Measurements from ENCODE around the gene PAX5. TPM values are rescaled to one million over a fixed set of nuclear protein-coding genes. Genes with fewer than 3 reads are reported as not detected.

Gene PAX5
- total RNA-seq, 1 donor from 2014 or later: 1.3 TPM

- Mint-ChIP-seq H3K9me3 (ENCODE audit: unreplicated experiment) (no peaks in the 10 kb centered on the region), H3K27ac (ENCODE audit: unreplicated experiment) (no peak overlapping the region), H3K36me3 (ENCODE audit: low read depth, unreplicated experiment) (no peaks in the 10 kb centered on the region), H3K4me1 (ENCODE audit: unreplicated experiment) (peaks cover 3% of the 10 kb centered on the region), H3K27me3 (ENCODE audit: unreplicated experiment) (peaks cover 14% of the 10 kb centered on the region), H3K4me3 (ENCODE audit: unreplicated experiment) (no peak overlapping the region)
- TF ChIP-seq CTCF (IDR thresholded peaks at IDR 0.05; ENCODE audit: unreplicated experiment): no peak
- DNase-seq (ENCODE audit: low spot score): no peak
These were observed 32.0 kb downstream of the PAX5 start for GRCh38 chr9:37002036-37002412.

- H3K4me3 Mint-ChIP-seq (ENCODE audit: unreplicated experiment): no peak overlapping the region
- peaks cover 3% of the 10 kb centered on the region for H3K4me1 Mint-ChIP-seq (ENCODE audit: unreplicated experiment)
- H3K9me3 Mint-ChIP-seq (ENCODE audit: unreplicated experiment): no peaks in the 10 kb centered on the region
- no peak overlapping the region for H3K27ac Mint-ChIP-seq (ENCODE audit: unreplicated experiment)
- H3K27me3 Mint-ChIP-seq (ENCODE audit: unreplicated experiment): peaks cover 15% of the 10 kb centered on the region
- no peak for DNase-seq (ENCODE audit: low spot score)
- H3K36me3 Mint-ChIP-seq (ENCODE audit: low read depth, unreplicated experiment): no peaks in the 10 kb centered on the region
- TF ChIP-seq CTCF (IDR thresholded peaks at IDR 0.05; ENCODE audit: unreplicated experiment): no peak
These were observed 32.6 kb downstream of the PAX5 start for GRCh38 chr9:37001459-37001858.

GRCh38 chr9:36999728-37000333 is 34.2 kb downstream of the PAX5 start:
- no peak overlapping the region for H3K27ac Mint-ChIP-seq (ENCODE audit: unreplicated experiment)
- no peak overlapping the region for H3K4me3 Mint-ChIP-seq (ENCODE audit: unreplicated experiment)
- H3K9me3 Mint-ChIP-seq (ENCODE audit: unreplicated experiment): no peaks in the 10 kb centered on the region
- TF ChIP-seq CTCF (IDR thresholded peaks at IDR 0.05; ENCODE audit: unreplicated experiment): no peak
- H3K4me1 Mint-ChIP-seq (ENCODE audit: unreplicated experiment): peaks cover 5% of the 10 kb centered on the region
- H3K36me3 Mint-ChIP-seq (ENCODE audit: low read depth, unreplicated experiment): no peaks in the 10 kb centered on the region
- H3K27me3 Mint-ChIP-seq (ENCODE audit: unreplicated experiment): peaks cover 17% of the 10 kb centered on the region
- no peak for DNase-seq (ENCODE audit: low spot score)

- no peak overlapping the region for H3K27ac Mint-ChIP-seq (ENCODE audit: unreplicated experiment)
- H3K4me1 Mint-ChIP-seq (ENCODE audit: unreplicated experiment): peaks cover 2% of the 10 kb centered on the region
These were observed 36.7 kb downstream of the PAX5 start for GRCh38 chr9:36997414-36997813.

More at GRCh38 chr9:36997414-36997813, 36.7 kb downstream of the PAX5 start:
- TF ChIP-seq CTCF (IDR thresholded peaks at IDR 0.05; ENCODE audit: unreplicated experiment): no peak
- Mint-ChIP-seq H3K36me3 (ENCODE audit: low read depth, unreplicated experiment) (no peaks in the 10 kb centered on the region), H3K27me3 (ENCODE audit: unreplicated experiment) (peaks cover 18% of the 10 kb centered on the region), H3K4me3 (ENCODE audit: unreplicated experiment) (no peak overlapping the region), H3K9me3 (ENCODE audit: unreplicated experiment) (no peaks in the 10 kb centered on the region)
- no peak for DNase-seq (ENCODE audit: low spot score)

All from endothelial cell (in vitro differentiated cells).